Umbilical cord (tissue), 2 donors: ENCODE measurements around the gene FOXQ1. TPM values are rescaled to one million over a fixed set of nuclear protein-coding genes. Genes with fewer than 3 reads are reported as not detected.

Source experiments
- DNase-seq: peaks from one replicate; pipeline ENCODE4 v3.0.0-alpha.2; 2015; ENCODE audit warnings: low spot score
- total RNA-seq: library from RNA; depleted of rRNA; stranded (reverse); fragments of >200 nt; gene quantifications from one replicate; pipeline ENCODE4 v1.2.3, GENCODE V29; 2014; ENCODE audit warnings: low replicate concordance; ENCODE audit not compliant: insufficient read depth

FOXQ1 gene
- total RNA-seq, 1 donor from 2014 or later, result not detected

GRCh38 chr6:1362643-1363042, 50.7 kb downstream of the FOXQ1 start:
- no peak for DNase-seq

GRCh38 chr6:1363298-1363697, 51.4 kb downstream of the FOXQ1 start:
- no peak for DNase-seq

- DNase-seq, result no peak
Measured at GRCh38 chr6:1363729-1364572, 52.1 kb downstream of the FOXQ1 start.

Other genes starting within 250 kb of the FOXQ1 start
- gene FOXF2, start 77.5 kb downstream of the FOXQ1 start, total RNA-seq, result 0.96 TPM